Progenitor cell of endocrine pancreas (in vitro differentiated cells): ENCODE results near the gene SRP54. TPM values are rescaled to one million over a fixed set of nuclear protein-coding genes. Genes with fewer than 3 reads are reported as not detected.

Experiments used
- DNase-seq: peaks from one replicate; pipeline ENCODE4 v3.0.0; 2021; ENCODE audit warnings: low spot score; ENCODE audit not compliant: unreplicated experiment
- H3K27ac Mint-ChIP-seq: 2 replicates; pipeline ENCODE4 v1.8.0; 2021; ENCODE audit warnings: mild to moderate bottlenecking, moderate library complexity, mixed read lengths
- H3K27me3 Mint-ChIP-seq: 2 replicates; pipeline ENCODE4 v1.8.0; 2021; ENCODE audit warnings: mixed read lengths
- H3K36me3 Mint-ChIP-seq: 2 replicates; pipeline ENCODE4 v1.8.0; 2022; ENCODE audit warnings: mixed read lengths; ENCODE audit not compliant: insufficient read depth
- H3K4me1 Mint-ChIP-seq: 2 replicates; pipeline ENCODE4 v1.8.0; 2021; ENCODE audit warnings: low read depth, mixed read lengths
- H3K4me3 Mint-ChIP-seq: 2 replicates; pipeline ENCODE4 v1.8.0; 2021; ENCODE audit warnings: low read depth, mild to moderate bottlenecking, moderate library complexity, mixed read lengths
- H3K9me3 Mint-ChIP-seq: 2 replicates; pipeline ENCODE4 v1.8.0; 2021; ENCODE audit warnings: low read depth, mixed read lengths
- CTCF ChIP-seq: fragments of 200-600 bp; sonication (generic); IDR thresholded peaks from one replicate; pipeline ENCODE4 v1.5.0; 2021; ENCODE audit warnings: antibody characterized with exemption, mild to moderate bottlenecking; ENCODE audit not compliant: unreplicated experiment
- total RNA-seq: library from RNA; stranded (reverse); gene quantifications from 2 replicates; pipeline ENCODE4 v1.2.1, GENCODE V29; 2021

Gene SRP54
- total RNA-seq, 1 donor from 2014 or later, result 62.0 TPM

DNA sequence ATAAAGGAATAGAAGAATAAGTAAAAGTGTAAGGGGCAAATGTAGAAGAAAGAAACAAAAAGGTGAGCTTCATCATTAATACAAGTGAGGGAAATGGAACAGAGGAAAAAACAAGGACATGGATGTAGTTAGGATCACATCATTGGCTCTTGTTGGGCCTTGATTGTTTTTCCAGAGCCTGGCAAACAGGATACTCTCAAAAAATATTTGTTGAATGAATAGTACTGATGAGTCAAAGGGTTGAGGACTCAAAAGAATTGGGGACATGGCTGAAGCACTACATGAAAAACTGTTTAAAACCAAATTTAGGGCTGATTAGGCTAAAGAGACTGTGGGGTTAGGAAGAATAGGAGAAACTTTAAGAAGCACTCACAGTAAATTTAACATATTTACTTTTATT lies 11.4 kb upstream of the SRP54 start:
- H3K27me3 Mint-ChIP-seq, result no peaks in the 10 kb centered on the region
- no peak overlapping the region for H3K27ac Mint-ChIP-seq
- DNase-seq, result no peak
- H3K9me3 Mint-ChIP-seq, result no peaks in the 10 kb centered on the region
- TF ChIP-seq CTCF, result no peak
- no peaks in the 10 kb centered on the region for H3K4me1 Mint-ChIP-seq
- H3K36me3 Mint-ChIP-seq, result peaks cover 3% of the 10 kb centered on the region
- no peak overlapping the region for H3K4me3 Mint-ChIP-seq

DNA sequence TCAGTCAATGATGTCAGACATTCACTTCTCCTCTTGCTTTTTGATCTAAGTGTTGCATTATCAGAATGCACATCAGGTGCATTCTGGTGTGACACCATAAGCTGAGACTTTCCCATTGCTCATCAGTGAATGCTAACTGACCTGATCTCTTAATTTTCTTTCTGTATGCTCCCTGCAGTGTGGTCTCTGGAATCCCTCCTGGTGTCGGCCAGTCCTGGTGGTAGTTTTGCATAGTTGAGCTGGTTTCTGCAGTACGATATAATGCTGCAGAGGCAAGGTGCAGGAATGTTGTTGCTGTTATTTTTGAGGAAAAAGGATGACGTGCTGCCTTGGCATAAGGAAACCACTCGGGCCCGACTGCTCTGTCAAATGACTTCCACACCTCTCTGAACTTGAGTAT lies 11.0 kb upstream of the SRP54 start:
- Mint-ChIP-seq H3K4me1 (no peaks in the 10 kb centered on the region), H3K4me3 (no peak overlapping the region), H3K36me3 (peaks cover 3% of the 10 kb centered on the region), H3K27me3 (no peaks in the 10 kb centered on the region), H3K27ac (no peak overlapping the region), H3K9me3 (no peaks in the 10 kb centered on the region)
- no peak for DNase-seq
- TF ChIP-seq CTCF, result no peak

GRCh38 chr14:34978444-34978843 lies 4.3 kb upstream of the SRP54 start:
- no peaks in the 10 kb centered on the region for H3K36me3 Mint-ChIP-seq
- no peaks in the 10 kb centered on the region for H3K4me1 Mint-ChIP-seq
- H3K27ac Mint-ChIP-seq, result no peak overlapping the region
- TF ChIP-seq CTCF, result no peak
- H3K4me3 Mint-ChIP-seq, result no peak overlapping the region
- H3K27me3 Mint-ChIP-seq, result no peaks in the 10 kb centered on the region
- H3K9me3 Mint-ChIP-seq, result no peaks in the 10 kb centered on the region
- no peak for DNase-seq

- no peak for TF ChIP-seq CTCF
- H3K4me1 Mint-ChIP-seq, result peaks cover 11% of the 10 kb centered on the region
- no peak overlapping the region for H3K4me3 Mint-ChIP-seq
- DNase-seq, result no peak
- no peak overlapping the region for H3K27ac Mint-ChIP-seq
- H3K36me3 Mint-ChIP-seq, result peaks cover 1% of the 10 kb centered on the region
- H3K27me3 Mint-ChIP-seq, result no peaks in the 10 kb centered on the region
- H3K9me3 Mint-ChIP-seq, result no peaks in the 10 kb centered on the region
Measured at GRCh38 chr14:34980337-34980900, 2.4 kb upstream of the SRP54 start.

DNA sequence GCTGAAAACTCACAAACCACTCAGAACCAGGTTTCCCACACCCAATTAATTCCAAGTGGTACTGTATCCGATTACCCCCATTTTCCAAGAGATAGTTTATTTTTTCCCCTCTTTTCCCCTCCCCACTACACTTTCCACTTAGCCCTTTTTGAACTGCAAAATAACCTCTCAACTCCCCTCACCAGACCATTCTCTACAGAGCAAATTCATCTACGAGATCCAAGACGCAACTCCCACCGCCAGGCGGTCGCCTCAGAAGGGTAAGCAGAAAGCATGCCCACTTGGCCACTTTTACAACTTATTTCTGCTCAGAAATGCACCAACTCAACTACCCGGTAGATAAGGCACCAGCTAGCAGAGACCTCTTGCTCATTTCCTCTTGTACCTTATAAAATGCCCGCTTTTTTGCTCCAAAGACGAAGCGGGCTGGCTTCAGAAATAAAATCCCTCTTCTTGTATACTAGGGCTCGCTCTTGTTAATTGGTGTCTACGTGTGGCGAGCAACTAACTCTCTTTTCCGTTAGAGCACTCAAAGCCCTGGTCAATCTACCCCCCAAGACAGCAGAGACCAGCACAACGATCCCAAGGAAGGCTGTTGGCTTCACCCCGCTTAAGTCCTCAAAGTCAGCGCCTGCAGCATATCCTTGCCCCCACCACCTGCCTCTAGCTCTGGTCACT lies 910 bp upstream of the SRP54 start:
- no peaks in the 10 kb centered on the region for H3K27me3 Mint-ChIP-seq
- H3K4me3 Mint-ChIP-seq, result no peak overlapping the region
- H3K27ac Mint-ChIP-seq, result no peak overlapping the region
- H3K4me1 Mint-ChIP-seq, result peaks cover 15% of the 10 kb centered on the region
- H3K9me3 Mint-ChIP-seq, result no peaks in the 10 kb centered on the region
- DNase-seq, result no peak
- peak; percentile 28 for TF ChIP-seq CTCF
- H3K36me3 Mint-ChIP-seq, result peaks cover 1% of the 10 kb centered on the region
